ENCODE data around the gene RPL41. TPM values are rescaled to one million over a fixed set of nuclear protein-coding genes. Genes with fewer than 3 reads are reported as not detected.

Gene RPL41
- total RNA-seq, 1 donor = 2,844 TPM

DNA sequence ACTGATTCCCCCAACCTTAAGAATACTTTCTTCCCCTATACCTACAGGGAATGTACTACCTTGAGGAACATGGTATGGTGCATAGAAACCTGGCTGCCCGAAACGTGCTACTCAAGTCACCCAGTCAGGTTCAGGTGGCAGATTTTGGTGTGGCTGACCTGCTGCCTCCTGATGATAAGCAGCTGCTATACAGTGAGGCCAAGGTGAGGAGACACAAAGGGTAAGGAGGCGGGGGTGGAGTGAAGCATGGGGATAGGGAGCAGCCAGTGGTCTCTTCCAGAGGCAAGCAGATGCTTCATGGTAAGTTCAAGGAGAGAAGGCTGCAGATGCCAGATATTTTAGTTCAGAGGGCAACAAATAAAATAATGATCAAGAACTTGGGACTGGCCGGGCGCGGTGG, 18.7 kb upstream of the RPL41 start:
- Histone ChIP-seq H3K27ac (ENCODE audit: low read depth, low read length) (no peak overlapping the region), H3K36me3 (ENCODE audit: insufficient read depth, low read length) (no peaks in the 10 kb centered on the region), H3K27me3 (ENCODE audit: insufficient read depth, low read length) (peaks cover 20% of the 10 kb centered on the region), H3K9me3 (ENCODE audit: low read depth, low read length) (no peaks in the 10 kb centered on the region), H3K4me3 (ENCODE audit: insufficient read depth, low read length) (no peak overlapping the region), H2AFZ (ENCODE audit: low read length) (no peak overlapping the region), H3K4me2 (ENCODE audit: insufficient read depth, low read length) (no peak overlapping the region), H3K4me1 (ENCODE audit: insufficient read depth, low read length) (no peaks in the 10 kb centered on the region), H4K20me1 (ENCODE audit: insufficient read depth, low read length) (no peaks in the 10 kb centered on the region), H3K79me2 (ENCODE audit: insufficient read depth, low read length) (no peaks in the 10 kb centered on the region)
- TF ChIP-seq, protein P1, sequence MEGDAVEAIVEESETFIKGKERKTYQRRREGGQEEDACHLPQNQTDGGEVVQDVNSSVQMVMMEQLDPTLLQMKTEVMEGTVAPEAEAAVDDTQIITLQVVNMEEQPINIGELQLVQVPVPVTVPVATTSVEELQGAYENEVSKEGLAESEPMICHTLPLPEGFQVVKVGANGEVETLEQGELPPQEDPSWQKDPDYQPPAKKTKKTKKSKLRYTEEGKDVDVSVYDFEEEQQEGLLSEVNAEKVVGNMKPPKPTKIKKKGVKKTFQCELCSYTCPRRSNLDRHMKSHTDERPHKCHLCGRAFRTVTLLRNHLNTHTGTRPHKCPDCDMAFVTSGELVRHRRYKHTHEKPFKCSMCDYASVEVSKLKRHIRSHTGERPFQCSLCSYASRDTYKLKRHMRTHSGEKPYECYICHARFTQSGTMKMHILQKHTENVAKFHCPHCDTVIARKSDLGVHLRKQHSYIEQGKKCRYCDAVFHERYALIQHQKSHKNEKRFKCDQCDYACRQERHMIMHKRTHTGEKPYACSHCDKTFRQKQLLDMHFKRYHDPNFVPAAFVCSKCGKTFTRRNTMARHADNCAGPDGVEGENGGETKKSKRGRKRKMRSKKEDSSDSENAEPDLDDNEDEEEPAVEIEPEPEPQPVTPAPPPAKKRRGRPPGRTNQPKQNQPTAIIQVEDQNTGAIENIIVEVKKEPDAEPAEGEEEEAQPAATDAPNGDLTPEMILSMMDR (IDR thresholded peaks at IDR 0.05; ENCODE audit: extremely low read depth, low read depth, low read length) = no peak
- DNase-seq (ENCODE audit: insufficient read length, low spot score, missing footprints) = no peak

DNA sequence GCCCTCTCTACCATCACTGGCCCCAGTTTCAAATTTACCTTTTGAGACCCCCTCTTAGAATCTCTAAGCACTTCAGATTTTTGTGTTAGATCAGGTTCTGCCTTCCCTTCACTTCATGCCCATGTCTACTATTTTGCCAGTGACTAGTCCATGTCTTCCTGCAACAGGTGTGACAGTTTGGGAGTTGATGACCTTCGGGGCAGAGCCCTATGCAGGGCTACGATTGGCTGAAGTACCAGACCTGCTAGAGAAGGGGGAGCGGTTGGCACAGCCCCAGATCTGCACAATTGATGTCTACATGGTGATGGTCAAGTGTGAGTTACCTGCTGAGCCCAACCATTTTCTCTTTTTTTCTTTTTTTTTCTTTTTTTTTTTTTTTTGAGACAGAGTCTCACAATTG, 17.8 kb upstream of the RPL41 start:
- Histone ChIP-seq H3K4me3 (ENCODE audit: insufficient read depth, low read length) (no peak overlapping the region), H3K4me1 (ENCODE audit: insufficient read depth, low read length) (peaks cover 6% of the 10 kb centered on the region), H4K20me1 (ENCODE audit: insufficient read depth, low read length) (no peaks in the 10 kb centered on the region), H2AFZ (ENCODE audit: low read length) (no peak overlapping the region), H3K9me3 (ENCODE audit: low read depth, low read length) (no peaks in the 10 kb centered on the region), H3K36me3 (ENCODE audit: insufficient read depth, low read length) (no peaks in the 10 kb centered on the region), H3K27ac (ENCODE audit: low read depth, low read length) (no peak overlapping the region), H3K27me3 (ENCODE audit: insufficient read depth, low read length) (peaks cover 20% of the 10 kb centered on the region), H3K79me2 (ENCODE audit: insufficient read depth, low read length) (no peaks in the 10 kb centered on the region), H3K4me2 (ENCODE audit: insufficient read depth, low read length) (no peak overlapping the region)
- no peak for DNase-seq (ENCODE audit: insufficient read length, low spot score, missing footprints)
- TF ChIP-seq, protein P1 (IDR thresholded peaks at IDR 0.05; ENCODE audit: extremely low read depth, low read depth, low read length) = no peak

DNA sequence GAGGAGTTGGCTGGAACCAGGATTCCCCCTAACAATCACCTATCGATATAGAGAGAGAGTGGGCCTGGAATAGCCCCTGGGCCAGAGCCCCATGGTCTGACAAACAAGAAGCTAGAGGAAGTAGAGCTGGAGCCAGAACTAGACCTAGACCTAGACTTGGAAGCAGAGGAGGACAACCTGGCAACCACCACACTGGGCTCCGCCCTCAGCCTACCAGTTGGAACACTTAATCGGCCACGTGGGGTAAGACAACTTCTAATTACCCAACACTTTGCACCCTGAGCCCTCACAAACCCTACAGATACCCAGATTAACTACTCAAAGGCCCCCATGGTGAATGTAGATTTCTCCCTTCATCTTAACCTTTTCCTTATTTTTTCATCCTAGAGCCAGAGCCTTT, 16.6 kb upstream of the RPL41 start:
- no peak overlapping the region for H2AFZ ChIP-seq (ENCODE audit: low read length)
- H3K9me3 ChIP-seq (ENCODE audit: low read depth, low read length) = no peaks in the 10 kb centered on the region
- TF ChIP-seq, protein P1 (IDR thresholded peaks at IDR 0.05; ENCODE audit: extremely low read depth, low read depth, low read length) = no peak
- H3K4me1 ChIP-seq (ENCODE audit: insufficient read depth, low read length) = peaks cover 6% of the 10 kb centered on the region
- peaks cover 17% of the 10 kb centered on the region for H3K27me3 ChIP-seq (ENCODE audit: insufficient read depth, low read length)
- H3K27ac ChIP-seq (ENCODE audit: low read depth, low read length) = no peak overlapping the region
- no peaks in the 10 kb centered on the region for H3K36me3 ChIP-seq (ENCODE audit: insufficient read depth, low read length)
- H3K79me2 ChIP-seq (ENCODE audit: insufficient read depth, low read length) = peaks cover 4% of the 10 kb centered on the region
- no peak overlapping the region for H3K4me3 ChIP-seq (ENCODE audit: insufficient read depth, low read length)
- DNase-seq (ENCODE audit: insufficient read length, low spot score, missing footprints) = no peak
- H4K20me1 ChIP-seq (ENCODE audit: insufficient read depth, low read length) = no peaks in the 10 kb centered on the region
- no peak overlapping the region for H3K4me2 ChIP-seq (ENCODE audit: insufficient read depth, low read length)

DNA sequence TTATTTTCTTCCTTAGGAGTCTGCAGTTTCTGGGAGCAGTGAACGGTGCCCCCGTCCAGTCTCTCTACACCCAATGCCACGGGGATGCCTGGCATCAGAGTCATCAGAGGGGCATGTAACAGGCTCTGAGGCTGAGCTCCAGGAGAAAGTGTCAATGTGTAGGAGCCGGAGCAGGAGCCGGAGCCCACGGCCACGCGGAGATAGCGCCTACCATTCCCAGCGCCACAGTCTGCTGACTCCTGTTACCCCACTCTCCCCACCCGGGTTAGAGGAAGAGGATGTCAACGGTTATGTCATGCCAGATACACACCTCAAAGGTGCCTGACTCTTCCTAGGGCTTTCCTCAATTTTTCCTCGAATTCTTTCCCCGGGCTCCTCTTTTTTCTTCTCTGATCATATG, 15.4 kb upstream of the RPL41 start:
- peaks cover 10% of the 10 kb centered on the region for H3K27me3 ChIP-seq (ENCODE audit: insufficient read depth, low read length)
- H3K4me1 ChIP-seq (ENCODE audit: insufficient read depth, low read length) = peaks cover 14% of the 10 kb centered on the region
- peaks cover 17% of the 10 kb centered on the region for H3K79me2 ChIP-seq (ENCODE audit: insufficient read depth, low read length)
- no peak overlapping the region for H3K4me2 ChIP-seq (ENCODE audit: insufficient read depth, low read length)
- TF ChIP-seq, protein P1 (IDR thresholded peaks at IDR 0.05; ENCODE audit: extremely low read depth, low read depth, low read length) = no peak
- H3K4me3 ChIP-seq (ENCODE audit: insufficient read depth, low read length) = no peak overlapping the region
- no peaks in the 10 kb centered on the region for H3K36me3 ChIP-seq (ENCODE audit: insufficient read depth, low read length)
- H2AFZ ChIP-seq (ENCODE audit: low read length) = no peak overlapping the region
- no peaks in the 10 kb centered on the region for H3K9me3 ChIP-seq (ENCODE audit: low read depth, low read length)
- H4K20me1 ChIP-seq (ENCODE audit: insufficient read depth, low read length) = peaks cover 3% of the 10 kb centered on the region
- H3K27ac ChIP-seq (ENCODE audit: low read depth, low read length) = no peak overlapping the region
- DNase-seq (ENCODE audit: insufficient read length, low spot score, missing footprints) = no peak

Data from osteoblast (primary cell).